GM12891 (cell line): ENCODE results near the gene PPARG.

Source experiments
- DNase-seq: peaks from one replicate; pipeline ENCODE4 v3.0.0; 2011; ENCODE audit warnings: low spot score; ENCODE audit not compliant: insufficient read length
- FAIRE-seq: peaks from 2 replicates; lab custom pipeline; 2011; peaks lifted over from hg19 to GRCh38; lab: Jason Lieb, UNC
- PAX5 ChIP-seq: IDR thresholded peaks from 2 replicates; pipeline ENCODE4 v1.6.1; 2011; ENCODE audit warnings: low read length, moderate library complexity, mild to moderate bottlenecking; ENCODE audit not compliant: insufficient read depth, severe bottlenecking
- POLR2A ChIP-seq: IDR thresholded peaks from 2 replicates; pipeline ENCODE4 v1.6.1; 2011; ENCODE audit warnings: low read depth, low read length, control low read depth
- POLR2AphosphoS5 ChIP-seq: IDR thresholded peaks from 2 replicates; pipeline ENCODE4 v1.6.1; 2011; ENCODE audit warnings: low read depth, low read length, control low read depth
- POU2F2 ChIP-seq: IDR thresholded peaks from 2 replicates; pipeline ENCODE4 v1.6.1; 2011; ENCODE audit warnings: low read depth, mild to moderate bottlenecking, control low read depth, low read length, moderate library complexity
- SPI1 ChIP-seq: IDR thresholded peaks from 2 replicates; pipeline ENCODE4 v1.6.1; 2011; ENCODE audit warnings: low read depth, low read length, control low read depth
- TAF1 ChIP-seq: IDR thresholded peaks from 2 replicates; pipeline ENCODE4 v1.6.1; 2011; ENCODE audit warnings: low read depth, low read length, control low read depth

PPARG gene

DNA sequence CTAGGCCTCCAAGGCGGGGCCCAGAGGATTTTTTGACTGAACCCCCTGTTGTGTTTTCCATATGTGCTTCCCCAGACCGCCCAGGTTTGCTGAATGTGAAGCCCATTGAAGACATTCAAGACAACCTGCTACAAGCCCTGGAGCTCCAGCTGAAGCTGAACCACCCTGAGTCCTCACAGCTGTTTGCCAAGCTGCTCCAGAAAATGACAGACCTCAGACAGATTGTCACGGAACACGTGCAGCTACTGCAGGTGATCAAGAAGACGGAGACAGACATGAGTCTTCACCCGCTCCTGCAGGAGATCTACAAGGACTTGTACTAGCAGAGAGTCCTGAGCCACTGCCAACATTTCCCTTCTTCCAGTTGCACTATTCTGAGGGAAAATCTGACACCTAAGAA lies 145.0 kb downstream of the PPARG start:
- no peak for FAIRE-seq
- DNase-seq = no peak
- TF ChIP-seq SPI1 (no peak), PAX5 (no peak), POLR2AphosphoS5 (no peak), TAF1 (no peak), POLR2A (no peak), POU2F2 (no peak)

DNA sequence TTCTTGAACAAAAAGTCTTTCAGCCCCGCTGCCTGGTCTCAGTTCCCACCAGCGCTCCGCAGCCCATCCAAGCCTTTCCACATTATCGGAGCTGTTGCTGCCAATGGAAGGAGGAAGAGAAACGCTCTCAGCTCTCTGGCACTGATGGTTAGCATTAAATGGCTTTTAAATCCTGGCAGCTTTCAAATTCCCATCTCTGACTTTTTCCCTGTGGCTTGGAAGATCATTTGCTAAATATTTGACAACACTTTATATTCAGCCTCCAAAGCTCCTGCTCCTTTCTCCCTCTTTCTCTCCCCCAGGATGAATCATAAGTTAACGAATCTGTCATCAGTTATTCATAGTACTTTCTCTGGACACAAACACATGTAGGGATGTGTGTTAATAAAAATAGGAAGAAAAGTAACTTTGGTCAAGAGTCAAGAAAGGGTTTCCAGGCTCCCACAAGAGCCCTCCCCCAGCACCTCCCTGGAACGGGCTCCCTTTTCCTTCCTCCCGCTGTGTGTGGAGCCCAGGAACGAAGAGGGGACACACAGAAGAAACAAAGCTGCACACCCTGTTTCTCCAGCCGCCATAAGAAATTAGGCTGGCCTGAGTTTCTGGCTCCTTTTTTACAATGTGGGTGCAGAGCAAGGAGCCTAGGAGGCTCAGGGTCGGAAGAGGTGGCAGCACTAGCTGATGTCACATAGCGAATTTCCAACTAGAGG lies 147.8 kb downstream of the PPARG start:
- no peak for DNase-seq
- FAIRE-seq = no peak
- TF ChIP-seq POLR2A (no peak), POU2F2 (no peak), SPI1 (no peak), PAX5 (no peak), POLR2AphosphoS5 (no peak), TAF1 (no peak)

DNA sequence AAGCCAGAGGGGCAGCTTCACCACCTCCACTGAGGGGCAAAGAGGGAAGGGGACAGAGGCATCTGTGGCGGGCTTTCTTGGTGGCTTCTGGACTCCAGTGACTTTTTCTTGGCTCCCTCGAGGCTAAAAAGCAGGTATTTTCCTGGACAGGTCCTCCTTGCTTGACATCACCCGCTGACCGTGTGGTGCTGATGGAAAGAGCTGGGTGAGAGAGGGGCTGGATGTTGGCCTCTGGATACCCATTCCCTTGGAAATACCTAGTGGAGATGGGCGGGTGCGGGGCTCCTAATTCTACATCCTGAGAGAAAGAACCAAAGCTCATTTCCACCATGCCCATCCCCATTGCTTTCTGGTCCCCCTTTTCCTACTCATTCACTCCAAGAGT lies 148.3 kb downstream of the PPARG start:
- no peak for TF ChIP-seq POLR2A
- no peak for TF ChIP-seq SPI1
- FAIRE-seq (no peak), DNase-seq (no peak)

DNA sequence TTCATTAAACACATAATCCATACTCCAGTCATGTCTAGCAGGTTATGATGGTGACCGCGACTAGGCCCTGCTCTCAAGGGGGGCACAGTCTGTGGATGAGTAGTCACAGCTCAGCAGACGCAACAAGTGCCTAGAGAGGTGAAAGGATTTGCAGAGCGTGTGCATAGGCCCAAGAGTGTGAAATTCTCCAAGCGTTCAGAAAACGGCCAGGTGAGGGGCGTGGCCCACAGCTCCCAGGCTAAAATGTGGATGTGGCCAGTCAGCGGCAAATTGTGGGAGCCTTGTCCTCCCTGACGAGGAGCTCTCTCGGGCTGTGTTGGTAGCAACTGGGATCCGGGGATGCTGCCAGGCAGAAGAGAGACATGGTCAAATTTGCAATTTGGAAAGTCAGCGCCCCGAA lies 149.0 kb downstream of the PPARG start:
- TF ChIP-seq POU2F2 = no peak
- TF ChIP-seq POLR2AphosphoS5 = no peak
- DNase-seq (no peak), FAIRE-seq (no peak)

DNA sequence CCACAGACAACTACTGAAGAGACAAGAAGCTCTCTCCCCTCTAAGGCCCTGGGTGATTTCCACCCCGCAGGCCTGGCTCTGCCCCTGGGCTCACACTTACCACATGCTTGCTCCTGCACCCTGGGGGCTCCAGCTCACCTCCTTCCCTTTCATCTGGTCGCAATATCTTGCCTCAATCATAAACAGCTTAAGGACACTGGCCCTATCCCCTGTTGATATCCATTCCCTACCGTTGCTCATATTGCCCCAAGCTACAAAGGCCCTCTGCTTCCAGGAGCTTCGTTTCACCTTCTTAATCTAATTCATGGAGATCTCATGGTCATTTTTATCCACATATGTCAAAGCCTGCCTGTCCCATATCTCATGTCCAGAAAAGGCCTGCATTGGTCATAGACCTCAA lies 149.4 kb downstream of the PPARG start:
- DNase-seq = no peak
- FAIRE-seq = no peak
- TF ChIP-seq PAX5 = no peak
- no peak for TF ChIP-seq SPI1
- no peak for TF ChIP-seq POLR2A
- TF ChIP-seq POLR2AphosphoS5 = no peak

DNA sequence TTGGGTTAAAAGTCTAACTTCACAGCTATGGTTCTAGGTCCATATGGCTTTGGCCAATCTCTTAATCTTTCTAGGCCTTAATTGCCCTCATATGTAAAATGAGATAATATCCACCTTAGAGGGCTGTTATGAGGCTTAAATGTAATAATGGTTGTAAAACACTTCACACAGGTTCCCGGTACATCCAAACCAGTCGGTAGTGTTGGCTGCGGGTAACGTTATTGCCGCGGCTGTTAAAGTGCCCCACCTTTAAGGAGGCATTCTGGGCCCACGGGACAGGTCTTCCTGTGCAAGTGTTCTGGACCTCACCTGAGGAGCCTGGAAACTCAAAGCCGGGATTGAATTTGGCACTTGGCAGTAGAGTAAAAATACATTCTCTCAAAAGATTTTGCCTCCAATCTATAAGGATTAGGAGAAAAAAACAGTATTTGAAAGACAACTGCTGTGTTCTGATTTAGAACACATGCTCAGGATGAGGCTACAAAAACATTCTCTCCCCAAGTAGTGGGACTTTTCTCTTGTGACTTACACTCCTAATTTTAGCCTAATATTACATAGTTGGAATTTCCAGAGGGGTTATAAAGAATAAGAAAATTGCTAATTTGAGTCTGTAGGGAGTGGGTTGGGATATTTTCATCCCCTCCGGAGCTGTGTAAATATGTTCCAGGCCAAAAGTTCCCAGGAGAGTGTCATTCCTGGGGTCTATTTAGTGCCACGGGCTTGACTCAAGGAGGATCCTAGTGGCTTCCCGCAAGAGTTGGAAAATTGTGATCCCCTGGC lies 150.5 kb downstream of the PPARG start:
- DNase-seq = no peak
- FAIRE-seq = no peak
- no peak for TF ChIP-seq SPI1
- no peak for TF ChIP-seq POLR2AphosphoS5
- TF ChIP-seq POU2F2 = no peak

DNA sequence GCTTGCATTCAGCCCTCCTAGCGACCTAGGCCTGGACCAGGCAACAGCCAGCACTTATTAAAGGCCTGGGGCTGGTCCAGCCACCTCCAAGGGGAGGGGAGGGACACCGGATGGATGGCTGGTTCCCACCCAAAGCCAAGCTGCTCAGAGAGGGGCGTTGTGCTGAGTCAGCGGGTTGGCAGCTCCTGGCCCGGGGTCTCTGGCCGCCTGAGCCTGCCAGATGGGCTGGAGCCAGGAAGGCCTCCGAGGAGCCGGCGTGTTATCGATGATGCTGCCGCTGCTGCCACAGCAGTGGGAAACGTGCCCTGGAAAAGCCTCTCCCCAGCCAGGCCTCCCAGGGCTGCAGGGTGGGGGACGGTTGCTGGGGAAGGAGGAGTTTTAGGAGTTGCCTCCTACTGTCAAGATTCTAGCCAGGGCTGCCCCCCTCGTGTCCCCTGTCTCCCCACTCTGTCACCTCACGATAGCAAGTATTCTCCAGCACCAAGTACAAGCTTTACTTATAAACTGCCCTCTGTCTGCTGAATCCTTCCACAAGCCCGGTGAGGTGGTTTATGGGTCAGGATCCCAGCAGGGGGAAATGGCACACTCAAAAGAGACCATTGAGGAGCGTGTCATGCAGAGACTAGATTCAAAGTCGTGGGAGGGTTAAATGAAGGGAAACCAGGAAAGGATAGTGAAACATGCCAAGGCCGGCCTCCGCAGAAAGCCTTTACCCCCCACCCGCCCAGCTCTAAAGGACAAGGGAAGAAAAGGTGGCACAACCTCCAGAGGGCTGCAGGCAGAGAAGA lies 152.3 kb downstream of the PPARG start:
- FAIRE-seq (no peak), DNase-seq (no peak)
- TF ChIP-seq PAX5 (no peak), POLR2A (no peak), POLR2AphosphoS5 (no peak), POU2F2 (no peak)

DNA sequence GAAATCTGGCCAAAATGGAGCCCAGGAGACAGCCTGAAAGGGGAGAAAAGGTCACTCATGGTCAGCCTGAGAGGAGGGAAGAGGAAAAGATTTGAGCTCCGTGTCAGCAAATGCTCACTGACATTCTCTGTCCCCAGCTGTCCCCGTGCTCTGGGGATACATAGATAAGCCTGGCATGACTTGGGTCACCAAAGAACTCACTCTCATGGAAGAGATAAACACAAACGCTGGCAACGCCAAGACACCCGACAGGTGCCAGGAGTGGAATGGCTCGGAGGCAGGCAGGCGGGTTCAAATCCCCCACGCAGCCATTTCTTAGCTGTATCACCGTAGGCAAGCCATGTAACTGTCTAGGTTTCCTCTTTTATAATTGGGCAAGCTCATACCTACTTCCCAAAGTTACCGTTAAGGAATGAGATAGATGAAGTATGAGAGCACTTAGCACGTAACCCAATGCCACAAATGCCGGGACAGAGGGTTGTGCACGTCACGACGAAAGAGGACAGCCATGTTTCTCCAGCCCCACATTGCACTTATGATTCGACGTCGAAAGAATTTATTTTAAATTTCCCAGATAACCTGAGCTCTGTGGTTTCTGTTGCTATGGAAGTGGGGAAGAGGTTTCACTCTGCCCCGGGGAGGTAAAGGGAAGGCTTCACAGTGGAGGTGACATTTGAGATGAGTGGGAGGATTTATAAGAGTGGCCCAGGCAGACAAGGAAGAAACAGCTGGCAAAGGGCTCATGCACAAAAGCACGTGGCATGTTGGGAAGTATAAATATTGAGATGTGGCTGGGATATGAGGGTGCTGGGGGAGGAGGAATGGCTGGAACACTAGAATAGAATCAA lies 154.0 kb downstream of the PPARG start:
- no peak for TF ChIP-seq SPI1
- no peak for TF ChIP-seq POU2F2
- no peak for TF ChIP-seq TAF1
- TF ChIP-seq POLR2A = no peak
- no peak for TF ChIP-seq POLR2AphosphoS5
- no peak for TF ChIP-seq PAX5
- FAIRE-seq (no peak), DNase-seq (no peak)

DNA sequence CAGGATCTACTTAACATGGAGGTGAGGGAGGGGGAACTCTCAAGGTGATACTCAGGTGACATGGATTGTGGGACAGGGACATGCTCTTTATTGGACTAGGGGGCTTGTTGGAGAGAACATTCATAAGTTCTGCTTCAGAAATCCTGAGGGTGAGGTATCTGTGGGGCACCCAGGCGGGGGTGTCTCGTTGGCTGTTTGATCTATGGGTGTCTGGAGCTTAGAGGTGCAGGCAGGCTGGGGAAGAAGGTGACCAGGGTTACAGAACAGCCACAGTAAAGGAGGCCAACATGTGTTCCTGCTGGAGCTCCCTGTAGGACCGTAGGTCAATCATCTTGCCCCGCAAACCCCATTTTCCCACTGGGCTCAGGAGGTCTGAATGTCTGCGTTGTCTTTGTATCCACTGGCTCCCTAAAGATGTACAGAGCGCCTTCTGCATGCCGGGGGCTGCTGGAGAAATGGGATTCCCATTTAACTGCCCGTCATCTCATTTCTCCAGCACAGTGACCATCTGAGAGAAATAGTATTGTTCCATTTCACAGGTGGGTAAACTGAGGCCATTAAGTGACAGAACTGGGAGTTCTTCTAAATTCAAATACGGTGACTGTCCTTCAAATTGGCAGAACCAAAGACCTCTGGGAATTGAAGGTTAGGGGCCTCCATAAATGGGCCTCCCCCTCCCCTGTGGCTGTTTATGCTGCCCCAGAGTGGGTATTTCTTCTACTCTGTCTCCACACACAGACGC lies 155.1 kb downstream of the PPARG start:
- no peak for FAIRE-seq
- DNase-seq = no peak
- TF ChIP-seq POLR2A (no peak), SPI1 (no peak), TAF1 (no peak), PAX5 (no peak), POU2F2 (no peak), POLR2AphosphoS5 (no peak)
